Stimulated activated CD4-positive, alpha-beta T cell treated with anti-CD3 and anti-CD28 coated beads, TNF-alpha, amount 100 ng/mL, for 48 hours (primary cell): ENCODE results near the gene EVI2A.

Experiments
- DNase-seq, 3 donors: peaks; one replicate each; pipeline ENCODE4 v3.0.0-alpha.2; 2020; ENCODE audit warnings: low read depth in 3 of 3

Gene EVI2A

DNA sequence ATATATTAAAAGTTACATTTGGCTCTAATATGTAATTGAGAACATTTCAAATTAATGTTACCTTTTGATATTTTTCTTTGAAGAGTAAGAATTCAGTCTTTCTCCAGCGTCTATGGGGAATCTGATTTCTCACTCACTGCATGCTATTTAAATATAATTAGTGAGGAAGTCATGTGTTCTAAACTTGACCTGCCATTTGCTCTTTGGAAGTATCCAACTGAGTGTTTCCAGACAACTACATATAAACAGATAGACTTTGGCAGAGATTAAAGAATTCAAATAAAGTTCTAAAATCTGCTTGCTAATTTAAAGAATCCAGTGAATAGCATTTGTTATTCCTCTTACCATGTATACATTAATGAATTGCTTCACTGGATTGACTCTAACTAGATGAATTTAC, 47.9 kb downstream of the EVI2A start:
- no peak for DNase-seq

DNA sequence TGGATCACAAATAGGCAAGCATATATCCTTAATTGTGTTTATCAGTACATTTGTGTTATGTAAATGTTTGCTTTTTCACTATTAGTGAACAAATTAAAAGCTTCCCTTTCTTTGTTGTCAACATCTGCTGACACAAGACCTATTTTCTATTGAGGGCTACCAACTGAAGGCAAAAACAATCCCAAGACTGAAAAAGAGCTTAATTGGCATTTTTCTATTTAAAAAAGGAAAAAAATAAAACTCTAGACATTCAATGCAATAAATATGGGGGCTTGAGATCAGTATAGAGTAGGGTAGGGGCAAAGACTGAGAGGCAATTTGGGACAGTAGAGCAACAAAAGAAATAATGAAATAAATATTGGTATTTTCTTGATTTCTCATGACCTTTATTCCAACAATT, 48.6 kb downstream of the EVI2A start:
- no peak for DNase-seq

DNA sequence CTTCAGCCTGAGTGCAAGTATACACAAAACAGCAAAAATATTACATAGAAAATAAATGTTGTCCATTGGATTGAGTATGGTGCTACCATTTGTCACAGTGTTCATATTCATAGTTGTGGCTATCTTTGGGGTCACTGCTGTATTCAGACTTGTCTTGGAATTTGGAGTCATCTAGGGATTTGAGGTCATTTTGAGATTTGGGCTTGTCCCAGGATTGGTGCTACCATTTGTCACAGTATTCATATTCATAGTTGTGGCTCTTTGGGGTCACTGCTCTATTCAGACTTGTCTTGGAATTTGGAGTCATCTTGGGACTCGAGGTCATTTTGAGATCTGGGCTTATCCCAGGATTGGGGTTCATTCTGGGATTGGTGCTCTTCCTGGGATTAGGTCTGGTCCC, 49.2 kb downstream of the EVI2A start:
- no peak for DNase-seq

DNA sequence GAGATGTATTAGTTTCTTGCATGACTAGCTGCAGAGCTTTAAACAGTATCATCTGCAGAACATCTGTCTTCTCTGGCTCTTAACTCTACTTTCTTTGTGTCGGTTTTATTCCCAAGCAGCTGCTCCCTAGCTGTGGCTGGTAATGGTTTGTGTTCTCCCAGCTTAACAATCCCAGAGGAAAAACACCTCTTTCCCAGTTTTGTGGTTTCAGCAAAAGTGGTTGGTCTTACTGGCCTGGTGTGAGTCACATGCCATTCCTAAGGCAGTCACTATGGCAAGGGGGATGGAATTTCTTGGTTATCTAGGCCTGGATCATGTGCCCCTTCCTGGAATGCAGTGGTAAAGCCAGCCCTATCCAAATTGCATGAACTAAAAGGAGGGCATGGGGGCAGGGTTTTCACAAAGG, 51.8 kb downstream of the EVI2A start:
- DNase-seq, result no peak

DNA sequence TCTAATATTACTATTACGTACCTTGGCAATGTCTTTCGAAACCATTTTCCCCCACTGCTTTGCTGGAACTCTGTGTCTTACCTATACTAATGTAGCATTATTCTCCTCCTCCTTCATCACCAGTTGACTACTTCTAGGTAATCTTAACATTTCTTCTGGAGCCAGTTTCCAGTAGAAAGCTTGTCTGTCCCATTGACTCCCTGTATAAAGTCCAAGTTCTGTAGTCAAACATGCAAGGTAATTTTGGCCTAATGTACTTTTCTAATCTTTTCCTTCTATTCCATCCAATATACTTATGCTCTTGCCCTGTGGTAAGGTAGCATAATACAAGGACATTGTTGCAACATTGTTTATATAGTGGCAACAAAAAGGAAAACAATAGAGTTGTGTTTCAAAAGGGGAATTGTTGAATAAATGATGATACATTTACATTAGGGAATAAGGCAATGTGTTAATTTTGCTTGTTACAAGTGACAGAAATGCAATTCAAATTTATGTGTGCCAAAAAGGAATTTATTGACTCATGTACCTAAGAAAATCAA, 52.3 kb downstream of the EVI2A start:
- no peak for DNase-seq
